ACC112 (cell line): Measurements from ENCODE around the gene CREB3L2.

Experiments
- H2AFZ ChIP-seq: fragments of 200-600 bp; sonication (generic); one replicate; pipeline ENCODE4 v1.6.0; 2017; ENCODE audit warnings: antibody characterized with exemption, low read length; ENCODE audit not compliant: unreplicated experiment
- H3K27ac ChIP-seq: fragments of 200-600 bp; sonication (generic); 2 replicates; pipeline ENCODE4 v1.5.1; 2014; ENCODE audit warnings: low read depth, mild to moderate bottlenecking, antibody characterized with exemption, low read length, moderate library complexity
- H3K27me3 ChIP-seq: fragments of 200-600 bp; sonication (generic); 2 replicates; pipeline ENCODE4 v1.6.1; 2014; ENCODE audit warnings: mild to moderate bottlenecking, antibody characterized with exemption, low read length, moderate library complexity, mixed read lengths; ENCODE audit not compliant: insufficient read depth
- H3K36me3 ChIP-seq: fragments of 200-600 bp; sonication (generic); 2 replicates; pipeline ENCODE4 v1.6.1; 2016; ENCODE audit warnings: mild to moderate bottlenecking, antibody characterized with exemption, low read length, moderate library complexity, mixed read lengths; ENCODE audit not compliant: insufficient read depth
- H3K4me1 ChIP-seq: fragments of 200-600 bp; sonication (generic); one replicate; pipeline ENCODE4 v1.6.1; 2016; ENCODE audit warnings: low read length, mixed read lengths; ENCODE audit not compliant: insufficient read depth, unreplicated experiment, control insufficient read depth
- H3K4me3 ChIP-seq: fragments of 200-600 bp; sonication (generic); 2 replicates; pipeline ENCODE4 v1.5.1; 2014; ENCODE audit warnings: mild to moderate bottlenecking, low read depth, low read length
- H3K79me2 ChIP-seq: fragments of 200-600 bp; sonication (generic); one replicate; pipeline ENCODE4 v1.6.0; 2016; ENCODE audit warnings: low read length; ENCODE audit not compliant: control insufficient read depth, unreplicated experiment, insufficient read depth

The CREB3L2 gene

DNA sequence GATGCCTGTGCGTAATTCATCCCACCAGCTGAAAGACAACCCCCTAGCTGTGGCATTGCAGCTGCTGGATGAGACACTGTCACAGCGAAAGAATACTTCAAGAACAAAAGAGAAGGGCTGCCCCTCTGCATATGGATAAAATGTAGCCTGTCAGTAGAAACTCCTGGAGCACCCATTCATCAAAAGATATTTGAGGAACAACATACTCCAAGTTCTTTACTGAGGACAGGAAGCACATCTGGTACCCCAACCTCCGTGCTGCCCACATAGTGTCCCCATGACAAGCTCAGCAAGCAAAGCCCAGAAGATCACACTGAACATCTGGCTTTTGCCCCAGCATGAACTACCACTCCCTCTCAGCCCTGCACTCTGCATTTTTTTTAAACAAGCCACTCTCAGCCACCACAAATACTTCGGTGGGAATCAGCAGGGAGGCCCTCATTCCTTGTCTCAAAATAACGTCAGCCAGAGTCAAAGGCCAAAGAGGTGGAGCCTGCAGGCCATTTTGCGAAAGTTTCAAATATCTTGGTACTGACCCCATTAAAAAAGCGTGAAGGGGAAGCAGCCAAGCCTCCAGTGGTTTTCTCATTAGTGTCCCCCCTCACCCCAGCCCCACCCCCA lies 1.7 kb downstream of the CREB3L2 start:
- Histone ChIP-seq H3K27ac (peak overlapping the region; percentile 97), H3K36me3 (no peaks in the 10 kb centered on the region), H2AFZ (no peak overlapping the region), H3K27me3 (no peaks in the 10 kb centered on the region), H3K79me2 (peaks cover 66% of the 10 kb centered on the region), H3K4me3 (peak overlapping the region; percentile 93), H3K4me1 (peaks cover 30% of the 10 kb centered on the region)

DNA sequence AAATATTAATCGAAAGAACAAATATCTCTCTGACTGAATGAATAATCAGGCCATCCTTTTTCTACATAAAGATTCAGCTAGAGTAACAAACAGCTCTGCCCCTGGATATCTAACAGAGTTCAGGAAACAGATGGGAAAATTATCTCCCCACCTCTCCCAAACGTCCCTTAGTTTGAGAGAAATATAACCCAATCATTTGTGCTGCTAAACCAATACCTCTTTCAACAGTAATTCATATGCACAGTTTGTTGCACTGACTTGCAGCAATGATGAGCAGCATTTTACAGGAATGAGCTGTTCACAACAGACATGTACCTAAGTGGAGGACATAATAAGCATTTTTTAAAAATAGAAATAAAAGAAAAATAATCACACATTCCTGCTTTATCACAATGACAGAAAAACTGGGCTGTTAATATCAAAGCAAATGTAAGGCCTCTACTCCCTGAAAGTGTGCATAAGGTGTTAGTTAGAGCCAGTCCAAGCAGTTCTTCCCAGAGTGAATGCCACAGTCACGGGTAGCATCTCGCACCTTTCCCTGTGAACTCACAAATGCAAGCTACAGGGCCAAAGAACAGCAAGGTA lies 2.3 kb downstream of the CREB3L2 start:
- H3K27ac ChIP-seq, result peak overlapping the region; percentile 97
- no peaks in the 10 kb centered on the region for H3K27me3 ChIP-seq
- H2AFZ ChIP-seq, result no peak overlapping the region
- no peaks in the 10 kb centered on the region for H3K36me3 ChIP-seq
- H3K4me3 ChIP-seq, result peak overlapping the region; percentile 93
- H3K79me2 ChIP-seq, result peaks cover 70% of the 10 kb centered on the region
- peaks cover 30% of the 10 kb centered on the region for H3K4me1 ChIP-seq

DNA sequence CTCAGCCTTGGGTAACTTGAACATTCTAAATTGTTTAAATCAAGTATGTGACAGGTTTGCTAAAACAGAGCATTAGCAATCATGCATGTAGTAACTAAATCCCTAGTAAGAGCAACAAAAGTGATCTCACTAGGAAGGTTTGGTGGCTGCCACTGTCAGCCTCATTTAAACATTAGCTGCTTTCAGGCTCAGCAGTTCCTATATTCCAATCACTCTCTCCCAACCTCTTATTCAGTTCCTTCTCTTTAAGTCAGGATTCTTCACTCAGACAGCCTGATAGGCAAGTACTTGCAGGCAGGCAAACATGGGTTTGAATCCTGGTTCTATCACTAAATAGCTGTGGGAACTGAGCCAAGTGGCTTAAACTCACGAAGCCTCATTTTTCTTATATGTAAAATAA lies 3.6 kb downstream of the CREB3L2 start:
- no peak overlapping the region for H2AFZ ChIP-seq
- peaks cover 39% of the 10 kb centered on the region for H3K4me1 ChIP-seq
- H3K4me3 ChIP-seq, result peak overlapping the region; percentile 93
- peaks cover 84% of the 10 kb centered on the region for H3K79me2 ChIP-seq
- H3K27me3 ChIP-seq, result no peaks in the 10 kb centered on the region
- H3K36me3 ChIP-seq, result no peaks in the 10 kb centered on the region
- H3K27ac ChIP-seq, result peak overlapping the region; percentile 97

GRCh38 chr7:137996871-137997270 lies 5.0 kb downstream of the CREB3L2 start:
- H3K79me2 ChIP-seq, result peaks cover 97% of the 10 kb centered on the region
- peaks cover 53% of the 10 kb centered on the region for H3K4me1 ChIP-seq

GRCh38 chr7:137996386-137996851 lies 5.5 kb downstream of the CREB3L2 start:
- Histone ChIP-seq H3K36me3 (no peaks in the 10 kb centered on the region), H3K27ac (peak overlapping the region; percentile 29), H3K4me1 (peaks cover 57% of the 10 kb centered on the region), H3K27me3 (no peaks in the 10 kb centered on the region), H3K4me3 (peak overlapping the region; percentile 11; the same call in 1 of the 2 replicates), H3K79me2 (peaks cover 97% of the 10 kb centered on the region), H2AFZ (no peak overlapping the region)

More at GRCh38 chr7:137996871-137997270, 5.0 kb downstream of the CREB3L2 start:
- Histone ChIP-seq H2AFZ (no peak overlapping the region), H3K36me3 (no peaks in the 10 kb centered on the region), H3K27ac (peak overlapping the region; percentile 29), H3K4me3 (peak overlapping the region; percentile 11; the same call in 1 of the 2 replicates), H3K27me3 (no peaks in the 10 kb centered on the region)

DNA sequence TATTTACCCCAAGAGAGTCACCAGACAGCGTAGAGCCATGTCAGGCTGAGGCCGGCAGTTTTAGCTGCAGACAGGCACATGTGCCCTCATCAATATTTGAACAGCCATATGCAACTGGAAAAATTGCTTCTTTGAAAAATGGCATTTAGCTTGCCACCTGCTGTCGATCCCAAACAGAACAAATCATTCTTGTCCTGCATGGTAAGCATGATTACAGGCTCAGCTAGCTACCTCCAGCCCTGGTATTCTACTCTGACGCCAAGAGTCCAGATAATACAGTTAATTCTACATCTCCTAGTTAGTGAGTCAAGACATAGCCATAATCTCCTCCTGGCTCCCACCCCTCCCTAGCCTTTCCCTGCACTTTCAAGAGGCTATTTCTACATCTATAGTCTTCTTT lies 7.7 kb downstream of the CREB3L2 start:
- H2AFZ ChIP-seq, result no peak overlapping the region
- H3K27ac ChIP-seq, result peak overlapping the region; percentile 96
- H3K27me3 ChIP-seq, result no peaks in the 10 kb centered on the region
- no peaks in the 10 kb centered on the region for H3K36me3 ChIP-seq
- H3K4me1 ChIP-seq, result peaks cover 79% of the 10 kb centered on the region
- peaks cover 92% of the 10 kb centered on the region for H3K79me2 ChIP-seq
- no peak overlapping the region for H3K4me3 ChIP-seq

- H3K27ac ChIP-seq, result peak overlapping the region; percentile 96
- H3K36me3 ChIP-seq, result no peaks in the 10 kb centered on the region
- peaks cover 92% of the 10 kb centered on the region for H3K79me2 ChIP-seq
- no peak overlapping the region for H2AFZ ChIP-seq
- peak overlapping the region; percentile 64; the same call in 1 of the 2 replicates for H3K4me3 ChIP-seq
- H3K27me3 ChIP-seq, result no peaks in the 10 kb centered on the region
- peaks cover 77% of the 10 kb centered on the region for H3K4me1 ChIP-seq
These were observed 8.5 kb downstream of the CREB3L2 start for GRCh38 chr7:137993395-137993743.

- peak overlapping the region; percentile 5 for H2AFZ ChIP-seq
- H3K36me3 ChIP-seq, result no peaks in the 10 kb centered on the region
- peak overlapping the region; percentile 96 for H3K27ac ChIP-seq
- peaks cover 92% of the 10 kb centered on the region for H3K79me2 ChIP-seq
- H3K27me3 ChIP-seq, result no peaks in the 10 kb centered on the region
- H3K4me1 ChIP-seq, result peaks cover 77% of the 10 kb centered on the region
- H3K4me3 ChIP-seq, result peak overlapping the region; percentile 64
These were observed 9.1 kb downstream of the CREB3L2 start for GRCh38 chr7:137992550-137993394.

GRCh38 chr7:137992104-137992549 lies 9.8 kb downstream of the CREB3L2 start:
- no peaks in the 10 kb centered on the region for H3K27me3 ChIP-seq
- H3K79me2 ChIP-seq, result peaks cover 92% of the 10 kb centered on the region
- peaks cover 82% of the 10 kb centered on the region for H3K4me1 ChIP-seq
- H3K36me3 ChIP-seq, result no peaks in the 10 kb centered on the region
- H3K4me3 ChIP-seq, result peak overlapping the region; percentile 64
- peak overlapping the region; percentile 5 for H2AFZ ChIP-seq
- H3K27ac ChIP-seq, result peak overlapping the region; percentile 96

- peak overlapping the region; percentile 61 for H3K4me3 ChIP-seq
- no peaks in the 10 kb centered on the region for H3K36me3 ChIP-seq
- peaks cover 85% of the 10 kb centered on the region for H3K4me1 ChIP-seq
- peak overlapping the region; percentile 96 for H3K27ac ChIP-seq
- H3K27me3 ChIP-seq, result no peaks in the 10 kb centered on the region
- peaks cover 92% of the 10 kb centered on the region for H3K79me2 ChIP-seq
- no peak overlapping the region for H2AFZ ChIP-seq
These were observed 11.5 kb downstream of the CREB3L2 start for GRCh38 chr7:137990251-137990941.
